Upper lobe of left lung (tissue), 6 donors: ENCODE measurements around the gene TXNDC15. TPM values are rescaled to one million over a fixed set of nuclear protein-coding genes. Genes with fewer than 3 reads are reported as not detected.

ENCODE experiments used
- ATAC-seq, 2 donors: fragments of 200-7000 bp; cut with Tn5 transposase; one replicate each; pipeline ENCODE4 v1.9.1; 2022; ENCODE audit warnings: mild to moderate bottlenecking in 2 of 2, moderate library complexity in 2 of 2; ENCODE audit not compliant: low FRiP score in 2 of 2
- DNase-seq, 2 donors: peaks; one replicate each; pipeline ENCODE4 v3.0.0-alpha.2; 2019 to 2020
- H3K27ac ChIP-seq, 4 donors: fragments of 200-600 bp; sonication (generic); one replicate each; pipeline ENCODE4 v1.5.1; 2016 to 2019
- H3K27me3 ChIP-seq, 4 donors: fragments of 200-600 bp; sonication (generic); one replicate each; pipeline ENCODE4 v1.5.1; 2017 to 2019
- H3K36me3 ChIP-seq, 4 donors: fragments of 200-600 bp; sonication (generic); one replicate each; pipeline ENCODE4 v1.5.1; 2016 to 2019
- H3K4me1 ChIP-seq, 4 donors: fragments of 200-600 bp; sonication (generic); one replicate each; pipeline ENCODE4 v1.5.1; 2018 to 2019
- H3K4me3 ChIP-seq, 4 donors: fragments of 200-600 bp; sonication (generic); one replicate each; pipeline ENCODE4 v1.5.1; 2017 to 2019; ENCODE audit warnings: mild to moderate bottlenecking in 2 of 4, moderate library complexity in 1 of 4
- H3K9me3 ChIP-seq, 4 donors: fragments of 200-600 bp; sonication (generic); one replicate each; pipeline ENCODE4 v1.5.1; 2018 to 2019
- EP300 ChIP-seq, 4 donors: sonication (generic); formaldehyde crosslinking; IDR thresholded peaks; one replicate each; pipeline ENCODE4 v1.5.1; 2017; ENCODE audit warnings: antibody characterized with exemption in 4 of 4, control low read depth in 2 of 4
- POLR2A ChIP-seq, 4 donors: fragments of 450-650 bp; IDR thresholded peaks; one replicate each; pipeline ENCODE4 v1.5.1; 2016 to 2017; ENCODE audit warnings: antibody characterized with exemption in 4 of 4, mild to moderate bottlenecking in 2 of 4
- POLR2AphosphoS5 ChIP-seq, 2 donors: sonication (generic); formaldehyde crosslinking; IDR thresholded peaks; one replicate each; pipeline ENCODE4 v1.5.1; 2017; ENCODE audit warnings: antibody characterized with exemption in 2 of 2
- WGBS, 2 donors: methylation state at CpG; one replicate each; pipeline ENCODE4 v1.1.5; 2017 to 2018; 5-methylcytosine and 5-hydroxymethylcytosine counted together
- total RNA-seq, 6 donors: library from RNA; depleted of rRNA in 4 of 6; stranded (reverse); fragments of >200 nt in 4 of 6; gene quantifications; one replicate each; pipeline versions ENCODE4 v1.1.0 to v1.2.1, GENCODE V29; 2016 to 2021
- TF ChIP-seq, protein P1 (sequence below), 6 experiments: fragments of 450-650 bp in 4 of 6; fragments of 200-600 bp in 2 of 6; sonication (generic) in 2 of 6; IDR thresholded peaks; one replicate each; pipeline ENCODE4 v1.5.1; 2016 to 2019; ENCODE audit warnings: antibody characterized with exemption in 6 of 6
- donor health status: DM: no; HTN: no; CAD: no; lungs with moderate emphysema.
- donor health status: DM: no; HTN: yes; CAD: no; lungs with severe emphysema.

TXNDC15 gene
- total RNA-seq, 6 donors from 2014 or later: 49.6 to 78.4 (median 67.2) TPM

DNA sequence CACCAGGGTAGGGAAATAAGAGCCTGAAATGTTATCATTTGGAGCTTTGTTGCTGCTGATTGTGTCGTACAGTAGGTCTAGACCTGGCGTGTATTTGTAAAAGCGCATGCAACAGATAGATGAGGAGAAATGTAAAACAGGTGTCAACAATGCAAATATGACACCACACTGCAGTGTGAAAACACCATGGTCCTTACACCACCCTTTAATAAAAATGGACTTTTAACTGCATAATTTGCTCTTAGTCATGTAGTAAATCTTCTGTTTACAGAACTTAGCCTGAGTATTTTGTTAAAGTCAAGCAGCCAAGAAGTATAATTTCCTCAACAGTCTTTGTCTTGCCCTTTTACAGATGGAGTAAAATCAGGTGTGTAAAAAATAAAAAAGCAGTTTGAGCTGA, 44.7 kb downstream of the TXNDC15 start:
- Histone ChIP-seq H3K4me1 (peaks cover 0 to 12% (median 6%) of the 10 kb centered on the region in 4 donors), H3K27me3 (no peaks in the 10 kb centered on the region), H3K4me3 (no peak overlapping the region), H3K9me3 (no peaks in the 10 kb centered on the region), H3K27ac (no peak overlapping the region), H3K36me3 (peaks cover 7 to 37% (median 18%) of the 10 kb centered on the region in 4 donors)
- DNase-seq: no peak
- 95 to 99% methylated on average over 3 of the region's 3 CpGs for WGBS, 2 donors
- no peak for ATAC-seq
- TF ChIP-seq POLR2A (IDR thresholded peaks at IDR 0.05): no peak
- no peak for TF ChIP-seq POLR2AphosphoS5 (IDR thresholded peaks at IDR 0.05)
- TF ChIP-seq, protein P1, sequence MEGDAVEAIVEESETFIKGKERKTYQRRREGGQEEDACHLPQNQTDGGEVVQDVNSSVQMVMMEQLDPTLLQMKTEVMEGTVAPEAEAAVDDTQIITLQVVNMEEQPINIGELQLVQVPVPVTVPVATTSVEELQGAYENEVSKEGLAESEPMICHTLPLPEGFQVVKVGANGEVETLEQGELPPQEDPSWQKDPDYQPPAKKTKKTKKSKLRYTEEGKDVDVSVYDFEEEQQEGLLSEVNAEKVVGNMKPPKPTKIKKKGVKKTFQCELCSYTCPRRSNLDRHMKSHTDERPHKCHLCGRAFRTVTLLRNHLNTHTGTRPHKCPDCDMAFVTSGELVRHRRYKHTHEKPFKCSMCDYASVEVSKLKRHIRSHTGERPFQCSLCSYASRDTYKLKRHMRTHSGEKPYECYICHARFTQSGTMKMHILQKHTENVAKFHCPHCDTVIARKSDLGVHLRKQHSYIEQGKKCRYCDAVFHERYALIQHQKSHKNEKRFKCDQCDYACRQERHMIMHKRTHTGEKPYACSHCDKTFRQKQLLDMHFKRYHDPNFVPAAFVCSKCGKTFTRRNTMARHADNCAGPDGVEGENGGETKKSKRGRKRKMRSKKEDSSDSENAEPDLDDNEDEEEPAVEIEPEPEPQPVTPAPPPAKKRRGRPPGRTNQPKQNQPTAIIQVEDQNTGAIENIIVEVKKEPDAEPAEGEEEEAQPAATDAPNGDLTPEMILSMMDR (IDR thresholded peaks at IDR 0.05): no peak
- TF ChIP-seq EP300 (IDR thresholded peaks at IDR 0.05): no peak

DNA sequence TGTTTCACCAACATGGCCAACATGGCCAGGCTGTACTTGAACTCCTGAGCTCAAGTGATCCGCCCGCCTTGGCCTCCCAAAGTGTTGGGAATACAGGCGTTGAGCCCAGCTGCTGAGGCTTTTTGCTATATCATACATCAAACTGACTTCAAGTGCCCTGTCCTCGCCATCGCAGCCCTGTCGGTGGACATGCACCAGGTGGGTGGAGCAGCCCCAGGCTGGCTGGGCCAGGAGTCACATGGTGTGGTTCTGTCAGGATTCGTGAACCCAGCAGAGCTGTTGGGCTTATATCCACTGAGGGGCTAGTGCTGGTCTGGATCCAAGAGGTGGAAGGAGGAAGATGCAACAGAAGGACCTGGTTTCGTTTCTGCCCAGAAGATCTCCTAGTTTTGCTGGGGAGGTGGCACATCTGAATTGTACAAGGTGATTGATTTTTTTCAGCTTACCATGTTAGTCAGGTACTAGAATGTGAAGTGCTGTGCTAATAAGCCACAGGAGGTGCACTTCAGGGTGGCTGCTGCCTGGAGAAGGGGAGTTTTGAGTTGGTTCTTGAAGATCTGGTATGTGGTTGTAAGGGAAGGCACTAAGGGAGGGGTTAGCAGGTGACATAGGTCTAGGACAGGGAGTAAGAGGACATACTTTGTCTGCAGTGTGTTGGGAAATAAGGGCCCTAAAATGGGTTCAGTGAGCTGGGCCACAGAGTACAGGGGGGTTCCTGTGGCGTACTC, 46.8 kb downstream of the TXNDC15 start:
- DNase-seq: peak; percentile 15 to 56
- H3K27me3 ChIP-seq: no peaks in the 10 kb centered on the region
- H3K27ac ChIP-seq: peak overlapping the region in 1 of 4 donors; percentile 59
- H3K4me3 ChIP-seq: no peak overlapping the region
- TF ChIP-seq POLR2AphosphoS5 (IDR thresholded peaks at IDR 0.05) (no peak), EP300 (IDR thresholded peaks at IDR 0.05) (no peak), POLR2A (IDR thresholded peaks at IDR 0.05) (no peak)
- TF ChIP-seq, protein P1 (IDR thresholded peaks at IDR 0.05): no peak
- peaks cover 0 to 12% (median 6%) of the 10 kb centered on the region in 4 donors for H3K4me1 ChIP-seq
- H3K9me3 ChIP-seq: no peaks in the 10 kb centered on the region
- H3K36me3 ChIP-seq: peaks cover 4 to 24% (median 11%) of the 10 kb centered on the region in 4 donors
- WGBS, 2 donors: 80 to 89% methylated on average over 8 to 9 of the region's 9 CpGs
- ATAC-seq: no peak

DNA sequence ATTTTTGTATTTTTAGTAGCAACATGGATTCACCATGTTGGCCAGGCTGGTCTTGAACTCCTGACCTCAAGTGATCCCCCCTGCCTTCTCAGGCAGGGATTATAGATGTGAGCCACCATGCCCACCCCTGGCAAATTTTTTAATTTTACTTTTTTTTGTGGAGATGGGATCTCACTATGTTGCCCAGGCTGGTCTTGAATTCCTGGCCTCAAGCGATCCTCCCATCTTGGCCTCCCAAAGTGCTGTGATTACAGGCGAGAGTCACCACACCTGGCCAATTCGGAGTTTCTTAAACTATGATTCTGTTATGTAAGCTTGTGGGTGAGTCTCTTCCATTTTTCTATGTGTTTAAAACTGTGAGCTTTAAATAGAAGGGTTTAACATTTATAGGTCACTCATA, 58.3 kb downstream of the TXNDC15 start:
- ATAC-seq: no peak
- no peak for TF ChIP-seq POLR2AphosphoS5 (IDR thresholded peaks at IDR 0.05)
- TF ChIP-seq, protein P1 (IDR thresholded peaks at IDR 0.05): no peak
- TF ChIP-seq POLR2A (IDR thresholded peaks at IDR 0.05): no peak
- TF ChIP-seq EP300 (IDR thresholded peaks at IDR 0.05): no peak
- no peak overlapping the region for H3K4me3 ChIP-seq
- H3K9me3 ChIP-seq: no peaks in the 10 kb centered on the region
- no peaks in the 10 kb centered on the region for H3K27me3 ChIP-seq
- DNase-seq: no peak
- H3K36me3 ChIP-seq: peaks cover 0 to 52% (median 20%) of the 10 kb centered on the region in 4 donors
- H3K27ac ChIP-seq: no peak overlapping the region
- 98 to 100% methylated on average over 3 of the region's 3 CpGs for WGBS, 2 donors
- H3K4me1 ChIP-seq: no peaks in the 10 kb centered on the region

DNA sequence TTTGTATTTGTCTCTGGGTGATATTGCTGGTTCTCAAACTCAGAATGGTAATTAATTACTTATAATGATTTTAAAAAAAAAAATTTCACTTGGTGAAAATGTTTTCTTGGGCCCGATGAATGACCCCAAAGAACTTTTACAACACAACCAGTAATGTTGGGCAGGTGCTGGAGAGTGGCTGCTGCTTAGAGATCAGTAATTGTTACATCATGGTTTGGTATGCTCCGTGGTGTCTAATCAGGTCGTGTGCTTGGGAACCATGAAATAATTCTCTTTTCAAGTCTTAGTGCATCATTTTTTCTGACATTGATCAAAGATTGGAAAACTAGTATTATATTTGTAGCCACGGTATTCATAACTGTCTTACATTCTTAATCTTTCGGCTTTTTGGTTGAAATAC, 60.0 kb downstream of the TXNDC15 start:
- Histone ChIP-seq H3K9me3 (no peaks in the 10 kb centered on the region), H3K27ac (no peak overlapping the region), H3K27me3 (no peaks in the 10 kb centered on the region), H3K4me1 (no peaks in the 10 kb centered on the region), H3K36me3 (peaks cover 0 to 53% (median 22%) of the 10 kb centered on the region in 4 donors), H3K4me3 (no peak overlapping the region)
- TF ChIP-seq POLR2AphosphoS5 (IDR thresholded peaks at IDR 0.05): no peak
- TF ChIP-seq EP300 (IDR thresholded peaks at IDR 0.05): no peak
- TF ChIP-seq, protein P1 (IDR thresholded peaks at IDR 0.05): no peak
- no peak for TF ChIP-seq POLR2A (IDR thresholded peaks at IDR 0.05)
- DNase-seq (no peak), ATAC-seq (no peak)
- WGBS, 2 donors: 94% methylated on average over 5 of the region's 5 CpGs
